HepG2 (cell line): Measurements from ENCODE around the gene HSF2BP. TPM values are rescaled to one million over a fixed set of nuclear protein-coding genes. Genes with fewer than 3 reads are reported as not detected.

ENCODE experiments used
- ATAC-seq: fragments of 200-7000 bp; cut with Tn5 transposase; 3 replicates; pipeline ENCODE4 v1.9.1; 2020; ENCODE audit warnings: mild to moderate bottlenecking, moderate library complexity
- BruUV-seq: library from RNA; stranded (reverse); fragments of 400-500 nt; replicated peaks from 2 replicates; lab custom pipeline; 2021; lab: Mats Ljungman, UMichigan
- CTCF ChIA-PET: fragments of 300-600 bp; formaldehyde crosslinking; extraction: SDS; loops from one replicate; lab custom pipeline; 2021; ENCODE audit warnings: low total read pairs, inconsistent platforms, low intra/inter-chr PET ratio; lab: Yijun Ruan, JAX
- POLR2A ChIA-PET: fragments of 350-600 bp; sonication (Branson Sonifier 250); formaldehyde crosslinking; loops from one replicate; lab custom pipeline; 2020; ENCODE audit warnings: antibody characterized with exemption, inconsistent platforms; lab: Yijun Ruan, JAX
- DNase-seq: peaks from one replicate; pipeline ENCODE4 v3.0.0-alpha.2; 2015; ENCODE audit warnings: low spot score
- FAIRE-seq: peaks from 3 replicates; lab custom pipeline; 2011; peaks lifted over from hg19 to GRCh38; lab: Jason Lieb, UNC
- H2AFZ ChIP-seq: one replicate; pipeline ENCODE4 v1.6.1; 2011; ENCODE audit warnings: low read length, inconsistent platforms
- H3K27ac ChIP-seq: fragments of 300-600 bp; 3 replicates; pipeline ENCODE4 v1.8.0; 2011; ENCODE audit warnings: mixed run types, mild to moderate bottlenecking, mixed read lengths, low read length, inconsistent platforms; ENCODE audit not compliant: insufficient read depth; ENCODE audit errors: extremely low read length
- H3K27me3 ChIP-seq, 2 experiments: fragments of 200-600 bp in 1 of 2; 2 replicates in 1 of 2; 3 replicates in 1 of 2; pipeline versions ENCODE4 v1.6.0 to v1.8.0; 2011; ENCODE audit warnings: low read length in 2 of 2, mild to moderate bottlenecking in 2 of 2, moderate library complexity in 2 of 2, inconsistent platforms in 1 of 2; ENCODE audit not compliant: insufficient read depth in 2 of 2, control insufficient read depth in 1 of 2
- H3K36me3 ChIP-seq, 2 experiments: fragments of 200-600 bp in 1 of 2; replicated peaks in 1 of 2; 2 replicates in 1 of 2; 3 replicates in 1 of 2; pipeline versions ENCODE4 v1.5.1 to v1.8.0; 2011; ENCODE audit warnings: low read length in 2 of 2, inconsistent platforms in 1 of 2; ENCODE audit not compliant: insufficient read depth in 2 of 2, control insufficient read depth in 1 of 2
- H3K4me1 ChIP-seq: 2 replicates; pipeline ENCODE4 v1.5.1; 2012; ENCODE audit warnings: low read length, inconsistent platforms; ENCODE audit not compliant: insufficient read depth
- H3K4me2 ChIP-seq: 2 replicates; pipeline ENCODE4 v1.6.0; 2011; ENCODE audit warnings: low read depth, low read length, inconsistent platforms
- H3K4me3 ChIP-seq, 3 experiments: fragments of 200-600 bp in 1 of 3; sonication (generic), shearing (Covaris generic) in 1 of 3; replicated peaks in 1 of 3; 2 replicates each; pipeline ENCODE4 v1.5.1; 2011 to 2016; ENCODE audit warnings: low read length in 3 of 3, inconsistent platforms in 2 of 3, low read depth in 2 of 3, mild to moderate bottlenecking in 2 of 3, control low read depth in 1 of 3, mixed read lengths in 1 of 3; ENCODE audit not compliant: insufficient read depth in 1 of 3
- H3K79me2 ChIP-seq: one replicate; pipeline ENCODE4 v1.6.1; 2011; ENCODE audit warnings: low read length, inconsistent platforms; ENCODE audit not compliant: insufficient read depth
- H3K9ac ChIP-seq: 2 replicates; pipeline ENCODE4 v1.6.0; 2011; ENCODE audit warnings: mild to moderate bottlenecking, low read depth, low read length, inconsistent platforms; ENCODE audit not compliant: insufficient read depth
- H3K9me3 ChIP-seq: 2 replicates; pipeline ENCODE4 v1.5.1; 2012; ENCODE audit warnings: mild to moderate bottlenecking, low read length
- H4K20me1 ChIP-seq: 2 replicates; pipeline ENCODE4 v1.6.0; 2011; ENCODE audit warnings: inconsistent platforms, mild to moderate bottlenecking, low read length, moderate library complexity; ENCODE audit not compliant: insufficient read depth
- CTCF ChIP-seq: sonication (generic); formaldehyde crosslinking; IDR thresholded peaks from 2 replicates; pipeline ENCODE4 v1.5.0; 2020; ENCODE audit warnings: mild to moderate bottlenecking, missing genetic modification reagents, moderate library complexity
- LRRFIP1 ChIP-seq: sonication (generic); formaldehyde crosslinking; conservative IDR thresholded peaks from 2 replicates; pipeline ENCODE4 v1.4.0; 2020; ENCODE audit warnings: missing genetic modification reagents
- STAG1 ChIP-seq: sonication (generic); formaldehyde crosslinking; IDR thresholded peaks from 2 replicates; pipeline ENCODE4 v1.4.0; 2020; ENCODE audit warnings: missing genetic modification reagents
- ZNF121 ChIP-seq: sonication (generic); formaldehyde crosslinking; IDR thresholded peaks from 2 replicates; pipeline ENCODE4 v1.5.0; 2020; ENCODE audit warnings: mild to moderate bottlenecking, missing genetic modification reagents
- ZNF253 ChIP-seq: sonication (generic); formaldehyde crosslinking; IDR thresholded peaks from 2 replicates; pipeline ENCODE4 v1.8.0; 2022; ENCODE audit warnings: mild to moderate bottlenecking, missing genetic modification reagents, borderline replicate concordance
- ZNF619 ChIP-seq: sonication (generic); formaldehyde crosslinking; IDR thresholded peaks from 2 replicates; pipeline ENCODE4 v1.4.0; 2020; ENCODE audit warnings: mild to moderate bottlenecking, missing genetic modification reagents
- ZSCAN25 ChIP-seq: sonication (generic); formaldehyde crosslinking; IDR thresholded peaks from 2 replicates; pipeline ENCODE4 v1.8.0; 2022; ENCODE audit warnings: mild to moderate bottlenecking, missing genetic modification reagents
- WGBS: methylation state at CpG from one replicate; pipeline ENCODE4 v1.1.6; 2017; ENCODE audit warnings: low lambda C conversion rate; 5-methylcytosine and 5-hydroxymethylcytosine counted together
- in situ Hi-C: cut with HindIII; loops from 2 replicates; pipeline ENCODE4 v1.10.0; 2017; ENCODE audit warnings: low pct_unique_long_range_greater_than_20kb; ENCODE audit not compliant: extremely low pct_ligation_motif_present
- intact Hi-C: fragments of 100-400 bp; cut with micrococcal nuclease; formaldehyde crosslinking; loops from one replicate; pipeline ENCODE4 v1.10.0; 2022; ENCODE audit not compliant: unreplicated experiment
- polyA plus RNA-seq, 8 experiments: library from polyadenylated mRNA; depleted of rRNA in 3 of 8; stranded (reverse) in 7 of 8; unstranded in 1 of 8; fragments of >200 nt; fragmentation: Illumina TruSeq in 4 of 8; extraction: Trizol in 4 of 8; gene quantifications; 2 replicates each; pipeline versions ENCODE4 v1.2.1 to v1.2.3, GENCODE V29; 2011 to 2016; ENCODE audit warnings: low read depth in 4 of 8, missing spikeins in 1 of 8, mixed read lengths in 1 of 8; ENCODE audit not compliant: insufficient read depth in 1 of 8
- total RNA-seq, 5 experiments: library from RNA; depleted of rRNA; stranded (reverse); fragments of >200 nt; fragmentation: Illumina TruSeq; extraction: Trizol; gene quantifications; 2 replicates each; pipeline ENCODE4 v1.2.3, GENCODE V29; 2016; ENCODE audit warnings: low read depth in 1 of 5

HSF2BP gene
- total and polyA plus RNA-seq, 2 of the 13 experiments (the other 11 are each of a cell fraction or from before 2014, with no cell fraction given): 0.67 to 2.2 TPM

GRCh38 chr21:43626390-43626789, 32.9 kb downstream of the HSF2BP start:
- ATAC-seq: no peak
- Histone ChIP-seq H3K4me3 (no peak overlapping the region), H3K27ac (no peak overlapping the region), H2AFZ (no peak overlapping the region), H3K9ac (no peak overlapping the region), H3K4me1 (no peaks in the 10 kb centered on the region), H3K4me2 (no peak overlapping the region), H3K9me3 (no peaks in the 10 kb centered on the region)
- no peak for DNase-seq
- in situ Hi-C loops: no loop called here
- WGBS: 69% methylated on average over 3 of the region's 3 CpGs
- intact Hi-C loops: no loop called here
- ChIA-PET CTCF (no interaction called here), POLR2A (no interaction called here)
- TF ChIP-seq LRRFIP1: no peak
- TF ChIP-seq, all 625 proteins: peak for 0
- Histone ChIP-seq H4K20me1 (no peaks in the 10 kb centered on the region), H3K79me2 (no peaks in the 10 kb centered on the region), H3K27me3 (no peaks in the 10 kb centered on the region), H3K36me3 (no peaks in the 10 kb centered on the region)
- no TSS peak for BruUV-seq
- FAIRE-seq: no peak

GRCh38 chr21:43624339-43624738, 34.9 kb downstream of the HSF2BP start:
- 87% methylated on average over 4 of the region's 4 CpGs for WGBS
- Histone ChIP-seq H3K27me3 (no peaks in the 10 kb centered on the region), H3K9ac (no peak overlapping the region), H3K9me3 (peaks cover 13% of the 10 kb centered on the region), H3K4me2 (no peak overlapping the region), H2AFZ (no peak overlapping the region), H3K27ac (no peak overlapping the region), H4K20me1 (no peaks in the 10 kb centered on the region), H3K36me3 (no peaks in the 10 kb centered on the region), H3K4me3 (no peak overlapping the region), H3K79me2 (no peaks in the 10 kb centered on the region), H3K4me1 (no peaks in the 10 kb centered on the region)
- intact Hi-C loops: no loop called here
- ATAC-seq (no peak; the same call in 2 of the 3 replicates), DNase-seq (no peak), FAIRE-seq (no peak)
- BruUV-seq: no TSS peak
- TF ChIP-seq ZNF121 (no peak), ZSCAN25 (CRISPR knock-in tag) (no peak), CTCF (CRISPR knock-in tag) (peak; percentile 27), STAG1 (CRISPR knock-in tag) (peak; percentile 11; the same call in 1 of the 2 replicates), ZNF253 (CRISPR knock-in tag) (no peak), ZNF619 (no peak)
- in situ Hi-C loops: no loop called here
- POLR2A ChIA-PET: no interaction called here
- CTCF ChIA-PET: no interaction called here
